Fibroblast of the aortic adventitia (primary cell): Measurements from ENCODE around the gene USP6. TPM values are rescaled to one million over a fixed set of nuclear protein-coding genes. Genes with fewer than 3 reads are reported as not detected.
"Not testable (repeated sequence)": the region's sequence is repeated elsewhere in the genome, so short reads cannot be mapped to it uniquely, and the experiment has no call there.

ENCODE experiments used
- DNase-seq: peaks from one replicate; pipeline ENCODE4 v3.0.0-alpha.2; 2010; ENCODE audit warnings: low read depth
- H3K4me3 ChIP-seq: 2 replicates; pipeline ENCODE4 v1.5.1; 2011; ENCODE audit warnings: low read depth, mild to moderate bottlenecking, control low read depth, low read length, moderate library complexity
- CTCF ChIP-seq: IDR thresholded peaks from 2 replicates; pipeline ENCODE4 v1.5.1; 2011; ENCODE audit warnings: mild to moderate bottlenecking, low read length, control low read depth, inconsistent platforms; ENCODE audit not compliant: insufficient read depth
- small RNA-seq: library from RNA; depleted of rRNA; stranded (forward); fragments of <200 nt; gene quantifications from one replicate; pipeline ENCODE3, GENCODE V24; 2012
- total RNA-seq: library from RNA; depleted of rRNA; stranded (reverse); fragments of >200 nt; gene quantifications from 2 replicates; pipeline ENCODE4 v1.2.3, GENCODE V29; 2012; ENCODE audit warnings: low replicate concordance

USP6 gene
- total RNA-seq, 1 donor = not detected

GRCh38 chr17:5210614-5211252 is 94.9 kb downstream of the USP6 start:
- no peak overlapping the region for H3K4me3 ChIP-seq
- TF ChIP-seq CTCF = no peak
- no peak for DNase-seq

- no peak overlapping the region for H3K4me3 ChIP-seq
- TF ChIP-seq CTCF = no peak
- no peak for DNase-seq
These were observed 95.6 kb downstream of the USP6 start for GRCh38 chr17:5211458-5211857.

GRCh38 chr17:5217562-5217961 is 101.7 kb downstream of the USP6 start:
- not testable (repeated sequence) for DNase-seq, H3K4me3 ChIP-seq

GRCh38 chr17:5219536-5219935 is 103.7 kb downstream of the USP6 start:
- TF ChIP-seq CTCF = no peak
- DNase-seq = no peak
- H3K4me3 ChIP-seq = no peak overlapping the region

GRCh38 chr17:5220074-5220473 is 104.2 kb downstream of the USP6 start:
- no peak for DNase-seq
- TF ChIP-seq CTCF = no peak
- no peak overlapping the region for H3K4me3 ChIP-seq

- H3K4me3 ChIP-seq, DNase-seq: not testable (repeated sequence)
These were observed 106.1 kb downstream of the USP6 start for GRCh38 chr17:5221912-5222311.

Small RNA genes lying within 50 kb of the gene (small RNA-seq; reads per million reads assigned to genes)
- not detected for gene AC012146.4

Other genes starting within 250 kb of the USP6 start
- 3.8 and 4.5 TPM in 2 replicates for gene C17orf107, start 216.5 kb upstream of the USP6 start, total RNA-seq
- gene CHRNE, start 212.9 kb upstream of the USP6 start, total RNA-seq = 0.33 and 4.9 TPM in 2 replicates
- not detected in 2 replicates for gene GP1BA, start 183.8 kb upstream of the USP6 start, total RNA-seq
- gene SLC25A11, start 176.0 kb upstream of the USP6 start, total RNA-seq = 28.3 and 49.9 TPM in 2 replicates
- gene RNF167, start 175.8 kb upstream of the USP6 start, total RNA-seq = 17.2 and 26.4 TPM in 2 replicates
- 507 and 514 TPM in 2 replicates for gene PFN1, start 167.5 kb upstream of the USP6 start, total RNA-seq
- gene ENO3, start 164.9 kb upstream of the USP6 start, total RNA-seq = 2.8 and 4.7 TPM in 2 replicates
- gene SPAG7, start 148.2 kb upstream of the USP6 start, total RNA-seq = 29.2 and 59.5 TPM in 2 replicates
- gene CAMTA2, start 128.4 kb upstream of the USP6 start, total RNA-seq = 12.1 and 21.1 TPM in 2 replicates
- 0.36 TPM in 1 of 2 replicates, not detected in the other for gene INCA1, start 118.5 kb upstream of the USP6 start, total RNA-seq
- gene KIF1C, start 118.1 kb upstream of the USP6 start, total RNA-seq = 59.5 and 142 TPM in 2 replicates
- gene SLC52A1, start 80.6 kb upstream of the USP6 start, total RNA-seq = 0.09 and 0.25 TPM in 2 replicates
- 0.74 and 1.4 TPM in 2 replicates for gene ZFP3, start 37.6 kb upstream of the USP6 start, total RNA-seq
- 4.5 and 6.4 TPM in 2 replicates for gene ZNF232, start 4.2 kb upstream of the USP6 start, total RNA-seq
- 4.7 and 7.6 TPM in 2 replicates for gene ZNF594, start 75.8 kb downstream of the USP6 start, total RNA-seq
- not detected in 2 replicates for gene SCIMP, start 118.8 kb downstream of the USP6 start, total RNA-seq
- gene RABEP1, start 166.3 kb downstream of the USP6 start, total RNA-seq = 43.5 and 81.4 TPM in 2 replicates